GM12891 (cell line): Measurements from ENCODE around the gene PKNOX2.

Experiments
- PAX5 ChIP-seq: IDR thresholded peaks from 2 replicates; pipeline ENCODE4 v1.6.1; 2011; ENCODE audit warnings: low read length, moderate library complexity, mild to moderate bottlenecking; ENCODE audit not compliant: insufficient read depth, severe bottlenecking
- POLR2A ChIP-seq: IDR thresholded peaks from 2 replicates; pipeline ENCODE4 v1.6.1; 2011; ENCODE audit warnings: low read depth, low read length, control low read depth
- POLR2AphosphoS5 ChIP-seq: IDR thresholded peaks from 2 replicates; pipeline ENCODE4 v1.6.1; 2011; ENCODE audit warnings: low read depth, low read length, control low read depth
- POU2F2 ChIP-seq: IDR thresholded peaks from 2 replicates; pipeline ENCODE4 v1.6.1; 2011; ENCODE audit warnings: low read depth, mild to moderate bottlenecking, control low read depth, low read length, moderate library complexity
- SPI1 ChIP-seq: IDR thresholded peaks from 2 replicates; pipeline ENCODE4 v1.6.1; 2011; ENCODE audit warnings: low read depth, low read length, control low read depth
- TAF1 ChIP-seq: IDR thresholded peaks from 2 replicates; pipeline ENCODE4 v1.6.1; 2011; ENCODE audit warnings: low read depth, low read length, control low read depth

GRCh38 chr11:125304136-125304535 lies 139.6 kb downstream of the PKNOX2 start:
- TF ChIP-seq TAF1 = no peak
- no peak for TF ChIP-seq POLR2AphosphoS5
- TF ChIP-seq POLR2A = no peak
- TF ChIP-seq POU2F2 = no peak
- no peak for TF ChIP-seq SPI1
- no peak for TF ChIP-seq PAX5
